SK-N-SH (cell line): Measurements from ENCODE around the gene HNRNPH1. TPM values are rescaled to one million over a fixed set of nuclear protein-coding genes. Genes with fewer than 3 reads are reported as not detected.
"Not testable (repeated sequence)": the region's sequence is repeated elsewhere in the genome, so short reads cannot be mapped to it uniquely, and the experiment has no call there.

Experiments used
- CTCF ChIA-PET: fragments of 300-600, 350-600 bp; formaldehyde crosslinking; extraction: SDS; loops from one replicate; lab custom pipeline; 2021; lab: Yijun Ruan, JAX
- POLR2A ChIA-PET: fragments of 350-600 bp; sonication (Branson Sonifier 250); formaldehyde crosslinking; extraction: SDS; loops from one replicate; lab custom pipeline; 2020; ENCODE audit warnings: antibody characterized with exemption, inconsistent platforms; lab: Yijun Ruan, JAX
- DNase-seq: peaks from one replicate; pipeline ENCODE4 v3.0.0; 2012
- H2AFZ ChIP-seq: fragments of 200-600 bp; sonication (generic); 2 replicates; pipeline ENCODE4 v1.8.1; 2016; ENCODE audit warnings: antibody characterized with exemption, mild to moderate bottlenecking, low read depth
- H3F3A ChIP-seq: fragments of 200-600 bp; sonication (generic); replicated peaks from 2 replicates; pipeline ENCODE3; 2016; ENCODE audit warnings: antibody characterized with exemption, mild to moderate bottlenecking; ENCODE audit not compliant: insufficient read depth
- H3K27ac ChIP-seq, 2 experiments: fragments of 200-500 bp in 1 of 2; fragments of 200-600 bp in 1 of 2; sonication (Bioruptor generic) in 1 of 2; sonication (generic), shearing (Covaris generic) in 1 of 2; 2 replicates each; pipeline versions ENCODE4 v1.5.1 to v1.6.1; 2014 to 2016; ENCODE audit warnings: low read depth in 2 of 2, inconsistent platforms in 1 of 2, low read length in 1 of 2, mild to moderate bottlenecking in 1 of 2, mixed read lengths in 1 of 2
- H3K27me3 ChIP-seq: fragments of 200-600 bp; sonication (generic), shearing (Covaris generic); 2 replicates; pipeline ENCODE4 v1.6.1; 2016; ENCODE audit warnings: mixed run types; ENCODE audit not compliant: insufficient read depth
- H3K36me3 ChIP-seq, 2 experiments: fragments of 200-500 bp in 1 of 2; fragments of 200-600 bp in 1 of 2; sonication (Bioruptor generic) in 1 of 2; sonication (generic) in 1 of 2; replicated peaks in 1 of 2; 2 replicates each; pipeline versions ENCODE3 to v1.5.1; 2014 to 2016; ENCODE audit warnings: low read length in 1 of 2, mild to moderate bottlenecking in 1 of 2; ENCODE audit not compliant: insufficient read depth in 2 of 2, control insufficient read depth in 1 of 2
- H3K4me1 ChIP-seq, 2 experiments: fragments of 200-500 bp in 1 of 2; fragments of 200-600 bp in 1 of 2; sonication (Bioruptor generic) in 1 of 2; sonication (generic), shearing (Covaris generic) in 1 of 2; 2 replicates each; pipeline versions ENCODE4 v1.5.1 to v1.6.1; 2014 to 2016; ENCODE audit warnings: low read depth in 1 of 2, low read length in 1 of 2, mixed run types in 1 of 2; ENCODE audit not compliant: insufficient read depth in 2 of 2, control insufficient read depth in 1 of 2
- H3K4me2 ChIP-seq: fragments of 200-600 bp; sonication (generic), shearing (Covaris generic); 2 replicates; pipeline ENCODE4 v1.6.1; 2017; ENCODE audit warnings: mixed run types
- H3K4me3 ChIP-seq, 2 experiments: fragments of 200-500 bp in 1 of 2; fragments of 200-600 bp in 1 of 2; sonication (Bioruptor generic) in 1 of 2; sonication (generic), shearing (Covaris generic) in 1 of 2; 2 replicates each; pipeline versions ENCODE4 v1.5.1 to v1.8.1; 2014 to 2016; ENCODE audit warnings: low read depth in 2 of 2, inconsistent platforms in 1 of 2, low read length in 1 of 2, mild to moderate bottlenecking in 1 of 2, mixed read lengths in 1 of 2, moderate library complexity in 1 of 2
- H3K79me2 ChIP-seq: fragments of 200-600 bp; sonication (generic); 2 replicates; pipeline ENCODE4 v1.8.1; 2017; ENCODE audit warnings: mild to moderate bottlenecking; ENCODE audit not compliant: insufficient read depth
- H3K9ac ChIP-seq: fragments of 200-600 bp; sonication (generic); 2 replicates; pipeline ENCODE4 v1.6.1; 2017; ENCODE audit warnings: mixed run types
- H3K9me2 ChIP-seq: fragments of 200-600 bp; sonication (generic); 2 replicates; pipeline ENCODE4 v1.6.1; 2017; ENCODE audit warnings: mixed run types
- H3K9me3 ChIP-seq: fragments of 200-600 bp; sonication (generic); 2 replicates; pipeline ENCODE4 v1.6.1; 2017; ENCODE audit warnings: mixed run types, mild to moderate bottlenecking, moderate library complexity
- H4K20me1 ChIP-seq: fragments of 200-600 bp; sonication (generic); 2 replicates; pipeline ENCODE4 v1.6.1; 2017; ENCODE audit warnings: mild to moderate bottlenecking, mixed run types; ENCODE audit not compliant: insufficient read depth
- ELF1 ChIP-seq: IDR thresholded peaks from 2 replicates; pipeline ENCODE4 v1.4.0; 2012
- FOXM1 ChIP-seq: IDR thresholded peaks from 2 replicates; pipeline ENCODE4 v1.4.0; 2012; ENCODE audit warnings: low read depth, mild to moderate bottlenecking
- GABPA ChIP-seq: IDR thresholded peaks from 2 replicates; pipeline ENCODE4 v1.4.0; 2012; ENCODE audit warnings: low read depth, mild to moderate bottlenecking
- GATA2 ChIP-seq: sonication (generic); formaldehyde crosslinking; IDR thresholded peaks from 2 replicates; pipeline ENCODE4 v1.5.0; 2020; ENCODE audit warnings: mild to moderate bottlenecking, missing genetic modification reagents
- IRF3 ChIP-seq: fragments of 150-350 bp; IDR thresholded peaks from 2 replicates; pipeline ENCODE4 v1.6.1; 2016; ENCODE audit warnings: mild to moderate bottlenecking, low read depth, low read length
- MAX ChIP-seq: IDR thresholded peaks from 2 replicates; pipeline ENCODE4 v1.4.0; 2012; ENCODE audit warnings: low read depth
- MEF2A ChIP-seq: IDR thresholded peaks from 2 replicates; pipeline ENCODE4 v1.4.0; 2012; ENCODE audit warnings: low read depth, borderline replicate concordance
- NRF1 ChIP-seq: IDR thresholded peaks from 2 replicates; pipeline ENCODE4 v1.6.1; 2012; ENCODE audit warnings: low read depth, mild to moderate bottlenecking, low read length
- RAD21 ChIP-seq: IDR thresholded peaks from 2 replicates; pipeline ENCODE4 v1.6.1; 2012; ENCODE audit warnings: mild to moderate bottlenecking, low read length
- RCOR1 ChIP-seq: fragments of 150-350 bp; IDR thresholded peaks from 2 replicates; pipeline ENCODE4 v1.6.1; 2017; ENCODE audit warnings: antibody characterized with exemption, low read length
- TAF1 ChIP-seq: IDR thresholded peaks from 2 replicates; pipeline ENCODE4 v1.6.1; 2012; ENCODE audit warnings: low read depth, mild to moderate bottlenecking, low read length, moderate library complexity, borderline replicate concordance
- TCF12 ChIP-seq: IDR thresholded peaks from 2 replicates; pipeline ENCODE4 v1.4.0; 2012
- TEAD4 ChIP-seq: IDR thresholded peaks from 2 replicates; pipeline ENCODE4 v1.4.0; 2012; ENCODE audit warnings: mild to moderate bottlenecking, borderline replicate concordance; ENCODE audit not compliant: insufficient read depth
- ZBTB33 ChIP-seq: IDR thresholded peaks from 2 replicates; pipeline ENCODE4 v1.4.0; 2012; ENCODE audit warnings: low read depth, borderline replicate concordance
- WGBS: methylation state at CpG from one replicate; pipeline ENCODE4 v1.1.6; 2017; ENCODE audit warnings: low lambda C conversion rate; 5-methylcytosine and 5-hydroxymethylcytosine counted together
- polyA plus RNA-seq, 3 experiments: library from polyadenylated mRNA; depleted of rRNA; stranded (reverse); fragments of >200 nt; gene quantifications; 2 replicates each; pipeline ENCODE4 v1.2.3, GENCODE V29; 2012

HNRNPH1 gene
- polyA plus RNA-seq, 1 of the 3 experiments (the other 2 are of a cell fraction): 192 TPM

DNA sequence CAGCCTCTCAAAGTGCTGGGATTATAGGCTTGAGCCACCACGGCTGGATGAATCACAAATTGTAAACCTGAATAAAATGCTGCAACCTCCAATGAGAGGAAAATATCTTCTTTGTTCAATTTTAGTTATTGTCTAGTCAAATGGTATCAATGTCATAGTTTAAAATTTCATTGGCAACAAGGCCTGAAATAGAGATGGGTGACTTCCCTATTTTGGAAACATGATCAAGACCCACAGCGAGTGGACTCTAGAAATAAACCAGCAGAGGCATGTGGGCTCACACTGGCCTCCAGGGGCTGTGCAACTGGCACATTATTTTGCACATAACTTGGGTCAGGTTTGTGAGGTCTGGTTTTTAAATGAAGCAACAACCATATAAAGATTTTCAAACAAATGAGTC, 29.7 kb upstream of the HNRNPH1 start:
- 65% methylated on average over 2 of the region's 2 CpGs for WGBS
- H2AFZ ChIP-seq, H3K9me3 ChIP-seq, H3K36me3 ChIP-seq, H3K27me3 ChIP-seq, H3K4me3 ChIP-seq, DNase-seq, H3K9me2 ChIP-seq, POLR2A ChIA-PET, CTCF ChIA-PET, H3F3A ChIP-seq, H3K4me1 ChIP-seq, H3K4me2 ChIP-seq, H3K79me2 ChIP-seq, H3K27ac ChIP-seq, H4K20me1 ChIP-seq, H3K9ac ChIP-seq: not testable (repeated sequence)

DNA sequence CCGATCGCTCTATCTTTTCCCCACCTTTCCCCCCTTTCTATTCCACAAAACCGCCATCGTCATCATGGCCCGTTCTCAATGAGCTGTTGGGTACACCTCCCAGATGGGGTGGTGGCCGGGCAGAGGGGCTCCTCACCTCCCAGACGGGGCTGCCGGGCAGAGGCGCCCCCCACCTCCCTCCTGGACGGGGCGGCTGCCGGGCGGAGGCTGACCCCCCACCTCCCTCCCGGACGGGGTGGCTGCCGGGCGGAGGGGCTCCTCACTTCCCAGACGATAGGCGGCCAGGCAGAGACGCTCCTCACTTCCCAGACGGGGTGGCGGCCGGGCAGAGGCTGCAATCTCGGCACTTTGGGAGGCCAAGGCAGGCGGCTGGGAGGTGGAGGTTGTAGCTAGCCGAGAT, 26.8 kb upstream of the HNRNPH1 start:
- CTCF ChIA-PET, H2AFZ ChIP-seq, H3K36me3 ChIP-seq, H3K79me2 ChIP-seq, H3K9ac ChIP-seq, H4K20me1 ChIP-seq, H3K9me3 ChIP-seq, H3K27ac ChIP-seq, H3K4me2 ChIP-seq, H3K9me2 ChIP-seq, H3F3A ChIP-seq, H3K4me3 ChIP-seq, POLR2A ChIA-PET, DNase-seq, H3K27me3 ChIP-seq, H3K4me1 ChIP-seq: not testable (repeated sequence)
- WGBS: 80% methylated on average over 11 of the region's 26 CpGs

- H3K9me2 ChIP-seq, H3K9me3 ChIP-seq, DNase-seq, H3K4me1 ChIP-seq, H3K27ac ChIP-seq, H2AFZ ChIP-seq, POLR2A ChIA-PET, H3K4me3 ChIP-seq, H3K4me2 ChIP-seq, H3K79me2 ChIP-seq, H3K27me3 ChIP-seq, H3K36me3 ChIP-seq, H3K9ac ChIP-seq, H3F3A ChIP-seq, H4K20me1 ChIP-seq: not testable (repeated sequence)
- 73% methylated on average over 5 of the region's 10 CpGs for WGBS
- CTCF ChIA-PET: interaction anchor here (0.9 kb wide), 1 partner anchor 27 kb away, joined by 3 read pairs; no protein-coding TSS in a partner anchor
Measured at GRCh38 chr5:179649166-179649703, 25.8 kb upstream of the HNRNPH1 start.

GRCh38 chr5:179648410-179648809, 24.9 kb upstream of the HNRNPH1 start:
- 79% methylated on average over 8 of the region's 9 CpGs for WGBS
- Histone ChIP-seq H3K79me2 (no peaks in the 10 kb centered on the region), H3K36me3 (no peaks in the 10 kb centered on the region), H3K4me3 (no peak overlapping the region), H3K9me3 (no peaks in the 10 kb centered on the region), H3K4me1 (no peaks in the 10 kb centered on the region), H3K27ac (no peak overlapping the region), H3K4me2 (no peak overlapping the region), H3K27me3 (no peaks in the 10 kb centered on the region), H3K9ac (no peak overlapping the region), H3K9me2 (no peaks in the 10 kb centered on the region), H3F3A (no peaks in the 10 kb centered on the region), H2AFZ (no peak overlapping the region), H4K20me1 (no peaks in the 10 kb centered on the region)
- ChIA-PET POLR2A (no interaction called here), CTCF (interaction anchor here (0.9 kb wide), 1 partner anchor 27 kb away, joined by 3 read pairs; no protein-coding TSS in a partner anchor)
- DNase-seq: no peak
- TF ChIP-seq GATA2 (CRISPR knock-in tag): no peak
- no peak for TF ChIP-seq NRF1
- TF ChIP-seq RAD21: no peak
- TF ChIP-seq ZBTB33: no peak
- TF ChIP-seq RCOR1: no peak
- no peak for TF ChIP-seq IRF3
- no peak for TF ChIP-seq MEF2A
- no peak for TF ChIP-seq ELF1
- no peak for TF ChIP-seq TCF12
- TF ChIP-seq TEAD4: no peak
- no peak for TF ChIP-seq TAF1
- TF ChIP-seq MAX: no peak
- TF ChIP-seq FOXM1: no peak
- TF ChIP-seq GABPA: no peak
